Activated B cell treated with CpG ODN at 0.5 μM for 24 hours (primary cell): ENCODE data around the gene TMEM256. TPM values are rescaled to one million over a fixed set of nuclear protein-coding genes. Genes with fewer than 3 reads are reported as not detected.

Experiments
- ATAC-seq: fragments of 200-7000 bp; cut with Tn5 transposase; one replicate; pipeline ENCODE4 v1.10.0; 2021; ENCODE audit warnings: low read depth, mild to moderate bottlenecking, moderate library complexity
- CTCF ChIA-PET: fragments of 350-600 bp; sonication (Branson Sonifier 250); formaldehyde crosslinking; loops from one replicate; lab custom pipeline; 2021; ENCODE audit warnings: antibody characterized with exemption; lab: Charles Lee
- POLR2A ChIA-PET: fragments of 350-600 bp; sonication (Branson Sonifier 250); formaldehyde crosslinking; loops from one replicate; lab custom pipeline; 2021; ENCODE audit warnings: antibody characterized with exemption; lab: Charles Lee
- DNase-seq: peaks from one replicate; pipeline ENCODE4 v3.0.0; 2022
- H3K27ac Mint-ChIP-seq: one replicate; pipeline ENCODE4 v1.8.0; 2020; ENCODE audit warnings: mixed read lengths
- H3K27me3 Mint-ChIP-seq: one replicate; pipeline ENCODE4 v1.8.0; 2021; ENCODE audit warnings: mixed read lengths
- H3K36me3 Mint-ChIP-seq: one replicate; pipeline ENCODE4 v1.8.0; 2021; ENCODE audit warnings: low read depth, mixed read lengths
- H3K4me1 Mint-ChIP-seq: one replicate; pipeline ENCODE4 v1.8.0; 2021; ENCODE audit warnings: mixed read lengths
- H3K4me3 Mint-ChIP-seq: one replicate; pipeline ENCODE4 v1.8.0; 2020; ENCODE audit warnings: mild to moderate bottlenecking, mixed read lengths
- H3K9me3 Mint-ChIP-seq: one replicate; pipeline ENCODE4 v1.8.0; 2020; ENCODE audit warnings: mixed read lengths
- intact Hi-C: fragments of 100-400 bp; cut with micrococcal nuclease; formaldehyde crosslinking; loops from one replicate; pipeline ENCODE4 v1.15.1; 2024
- total RNA-seq: library from RNA; stranded (reverse); gene quantifications from 2 replicates; pipeline ENCODE4 v1.2.3, GENCODE V29; 2022
- TF ChIP-seq, protein P1 (sequence below): fragments of 200-600 bp; IDR thresholded peaks from one replicate; pipeline ENCODE4 v1.8.0; 2022; ENCODE audit warnings: antibody characterized with exemption, mild to moderate bottlenecking

The TMEM256 gene
- total RNA-seq, 1 donor from 2014 or later, result 98.2 TPM

GRCh38 chr17:7363311-7363710, 40.6 kb downstream of the TMEM256 start:
- POLR2A ChIA-PET, result interaction anchor here (0.6 kb wide), 1 partner anchor 240 kb away, joined by 6 read pairs; no protein-coding TSS in a partner anchor
- Mint-ChIP-seq H3K4me1 (no peaks in the 10 kb centered on the region), H3K9me3 (no peaks in the 10 kb centered on the region), H3K27ac (no peak overlapping the region), H3K36me3 (no peaks in the 10 kb centered on the region), H3K4me3 (no peak overlapping the region), H3K27me3 (no peaks in the 10 kb centered on the region)
- TF ChIP-seq, protein P1, sequence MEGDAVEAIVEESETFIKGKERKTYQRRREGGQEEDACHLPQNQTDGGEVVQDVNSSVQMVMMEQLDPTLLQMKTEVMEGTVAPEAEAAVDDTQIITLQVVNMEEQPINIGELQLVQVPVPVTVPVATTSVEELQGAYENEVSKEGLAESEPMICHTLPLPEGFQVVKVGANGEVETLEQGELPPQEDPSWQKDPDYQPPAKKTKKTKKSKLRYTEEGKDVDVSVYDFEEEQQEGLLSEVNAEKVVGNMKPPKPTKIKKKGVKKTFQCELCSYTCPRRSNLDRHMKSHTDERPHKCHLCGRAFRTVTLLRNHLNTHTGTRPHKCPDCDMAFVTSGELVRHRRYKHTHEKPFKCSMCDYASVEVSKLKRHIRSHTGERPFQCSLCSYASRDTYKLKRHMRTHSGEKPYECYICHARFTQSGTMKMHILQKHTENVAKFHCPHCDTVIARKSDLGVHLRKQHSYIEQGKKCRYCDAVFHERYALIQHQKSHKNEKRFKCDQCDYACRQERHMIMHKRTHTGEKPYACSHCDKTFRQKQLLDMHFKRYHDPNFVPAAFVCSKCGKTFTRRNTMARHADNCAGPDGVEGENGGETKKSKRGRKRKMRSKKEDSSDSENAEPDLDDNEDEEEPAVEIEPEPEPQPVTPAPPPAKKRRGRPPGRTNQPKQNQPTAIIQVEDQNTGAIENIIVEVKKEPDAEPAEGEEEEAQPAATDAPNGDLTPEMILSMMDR, result no peak
- no peak for ATAC-seq
- CTCF ChIA-PET, result no interaction called here
- DNase-seq, result no peak
- intact Hi-C loops, result no loop called here

DNA sequence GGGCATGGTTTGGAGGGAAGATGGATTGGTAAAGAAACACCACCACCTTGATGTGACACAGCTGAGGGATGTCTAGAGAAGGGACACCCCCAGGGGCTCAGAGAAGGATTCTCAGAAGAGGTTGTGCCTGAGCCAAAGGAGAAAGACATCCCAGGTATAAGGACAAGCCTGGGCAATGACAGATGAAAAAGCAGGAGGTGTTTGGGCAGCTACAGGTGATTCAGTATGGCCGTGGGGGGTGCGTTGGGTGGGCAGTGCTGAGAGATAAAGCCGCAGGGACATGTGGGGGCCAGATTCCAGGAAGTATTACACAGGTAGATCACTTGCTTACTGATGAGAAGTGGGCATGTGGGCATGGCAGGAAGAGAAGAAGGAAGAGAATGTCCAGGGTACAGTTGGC, 42.0 kb downstream of the TMEM256 start:
- H3K27ac Mint-ChIP-seq, result no peak overlapping the region
- H3K36me3 Mint-ChIP-seq, result no peaks in the 10 kb centered on the region
- ChIA-PET CTCF (no interaction called here), POLR2A (no interaction called here)
- H3K27me3 Mint-ChIP-seq, result no peaks in the 10 kb centered on the region
- ATAC-seq (no peak), DNase-seq (no peak)
- TF ChIP-seq, protein P1, result no peak
- no peaks in the 10 kb centered on the region for H3K9me3 Mint-ChIP-seq
- intact Hi-C loops, result no loop called here
- H3K4me3 Mint-ChIP-seq, result no peak overlapping the region
- H3K4me1 Mint-ChIP-seq, result no peaks in the 10 kb centered on the region

DNA sequence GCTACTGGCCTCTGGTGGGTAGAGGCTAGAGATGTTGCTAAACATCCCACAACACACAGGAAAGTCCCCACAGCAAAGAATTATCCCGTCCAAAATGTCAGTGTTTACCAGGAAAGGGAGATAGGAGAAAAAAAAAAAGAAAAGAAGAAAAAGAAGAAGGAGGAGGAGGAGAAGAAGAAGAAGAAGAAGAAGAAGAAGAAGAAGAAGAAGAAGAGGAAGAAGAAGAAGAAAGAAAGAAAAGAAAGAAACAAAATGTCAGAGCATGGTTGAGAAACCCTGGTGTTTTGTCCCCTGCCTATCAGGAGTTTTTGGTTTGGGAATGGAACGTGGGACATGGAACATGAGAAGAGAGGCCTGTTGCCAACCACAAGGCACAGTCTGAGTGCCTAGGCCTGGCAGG, 46.5 kb downstream of the TMEM256 start:
- DNase-seq, result no peak
- Mint-ChIP-seq H3K36me3 (no peaks in the 10 kb centered on the region), H3K9me3 (no peaks in the 10 kb centered on the region), H3K27ac (no peak overlapping the region), H3K27me3 (no peaks in the 10 kb centered on the region), H3K4me3 (no peak overlapping the region), H3K4me1 (peaks cover 21% of the 10 kb centered on the region)
- intact Hi-C loops, result loop anchor here (2.0 kb wide), 1 partner anchor 157 kb away; no protein-coding TSS in a partner anchor
- ATAC-seq, result no peak
- TF ChIP-seq, protein P1, result no peak
- ChIA-PET POLR2A (no interaction called here), CTCF (interaction anchor here (1.9 to 4.2 kb wide), 4 partner anchors 79 to 232 kb away, joined by 7 to 31 read pairs (median 26); partner anchors contain the start of genes SENP3 and SOX15)

DNA sequence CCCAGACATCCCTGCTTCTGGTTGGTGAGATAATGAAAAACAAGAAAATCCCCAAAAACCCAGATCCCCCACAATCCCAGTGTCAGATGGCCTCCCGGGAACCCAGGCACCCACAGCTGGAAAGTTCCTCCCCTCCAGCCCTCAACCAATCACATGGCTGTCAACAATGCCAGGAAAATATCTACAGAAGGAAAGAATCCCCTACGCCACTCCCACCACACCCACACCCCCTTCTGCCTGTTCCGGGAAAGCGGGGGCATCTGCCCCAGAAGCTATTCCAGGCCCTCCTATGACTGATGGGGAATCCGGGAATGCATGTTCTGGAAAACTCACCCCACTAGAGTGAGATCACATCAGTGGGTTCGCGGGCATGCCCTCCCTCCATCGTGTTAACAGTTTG, 47.1 kb downstream of the TMEM256 start:
- Mint-ChIP-seq H3K27me3 (no peaks in the 10 kb centered on the region), H3K4me1 (peaks cover 23% of the 10 kb centered on the region), H3K27ac (no peak overlapping the region), H3K36me3 (peaks cover 2% of the 10 kb centered on the region), H3K9me3 (no peaks in the 10 kb centered on the region), H3K4me3 (no peak overlapping the region)
- TF ChIP-seq, protein P1, result no peak
- ChIA-PET POLR2A (interaction anchor here (1.2 to 1.7 kb wide), 8 partner anchors 37 to 331 kb away, joined by 3 to 12 read pairs (median 4); partner anchors contain the start of genes CD68, PLSCR3, POLR2A and TMEM102), CTCF (interaction anchor here (0.8 to 4.2 kb wide), 11 partner anchors 19 to 331 kb away, joined by 4 to 31 read pairs (median 11); partner anchors contain the start of genes ACAP1, SENP3, SOX15 and TP53)
- no peak for DNase-seq
- intact Hi-C loops, result loop anchor here (1.0 to 2.0 kb wide), 5 partner anchors 38 to 205 kb away; partner anchors contain the start of genes PLSCR3, POLR2A and SENP3
- ATAC-seq, result no peak

GRCh38 chr17:7356072-7356549, 47.8 kb downstream of the TMEM256 start:
- Mint-ChIP-seq H3K4me3 (no peak overlapping the region), H3K27ac (no peak overlapping the region), H3K9me3 (no peaks in the 10 kb centered on the region), H3K4me1 (peaks cover 26% of the 10 kb centered on the region), H3K27me3 (no peaks in the 10 kb centered on the region), H3K36me3 (peaks cover 2% of the 10 kb centered on the region)
- intact Hi-C loops, result loop anchor here (1.0 to 2.0 kb wide), 5 partner anchors 38 to 205 kb away; partner anchors contain the start of genes PLSCR3, POLR2A and SENP3
- DNase-seq (peak; percentile 78), ATAC-seq (peak; percentile 56)
- POLR2A ChIA-PET, result interaction anchor here (0.6 to 2.0 kb wide), 18 partner anchors 19 to 332 kb away, joined by 3 to 12 read pairs (median 4); partner anchors contain the start of genes ACAP1, CD68, FGF11 and MPDU1
- TF ChIP-seq, protein P1, result no peak
- CTCF ChIA-PET, result interaction anchor here (0.7 to 4.2 kb wide), 25 partner anchors 11 to 331 kb away, joined by 3 to 31 read pairs (median 4); partner anchors contain the start of genes ACAP1, FGF11, MPDU1 and SENP3
